GM18907 (cell line): ENCODE data around the gene MPDZ.
"Not testable (repeated sequence)": the region's sequence is repeated elsewhere in the genome, so short reads cannot be mapped to it uniquely, and the experiment has no call there.

Experiments
- ATAC-seq: cut with Tn5 transposase; IDR thresholded peaks from one replicate; pipeline ENCODE4 v1.9.1; 2021; ENCODE audit warnings: mild to moderate bottlenecking, moderate library complexity; ENCODE audit not compliant: unreplicated experiment

MPDZ gene

GRCh38 chr9:13268469-13268868 lies 11.0 kb downstream of the MPDZ start:
- ATAC-seq: no peak

DNA sequence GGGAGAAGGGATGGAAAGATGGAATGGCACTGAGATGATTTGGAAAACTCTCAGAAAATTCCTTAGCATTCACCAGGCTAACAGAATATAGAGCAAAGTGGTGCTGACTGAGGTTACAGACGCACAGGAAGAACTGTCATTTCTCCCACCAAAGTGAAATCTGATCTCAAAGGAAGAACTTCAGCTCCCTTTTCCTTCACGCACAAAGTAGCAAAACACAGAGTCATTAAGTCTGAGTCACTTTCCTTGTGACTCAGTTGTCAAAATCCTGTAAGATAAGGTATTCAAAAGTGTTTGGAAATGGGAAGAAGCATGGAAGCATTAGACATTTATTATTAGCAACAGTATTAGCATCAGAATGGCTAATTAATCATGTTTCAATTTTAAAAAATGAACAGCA lies 11.7 kb downstream of the MPDZ start:
- ATAC-seq: no peak

DNA sequence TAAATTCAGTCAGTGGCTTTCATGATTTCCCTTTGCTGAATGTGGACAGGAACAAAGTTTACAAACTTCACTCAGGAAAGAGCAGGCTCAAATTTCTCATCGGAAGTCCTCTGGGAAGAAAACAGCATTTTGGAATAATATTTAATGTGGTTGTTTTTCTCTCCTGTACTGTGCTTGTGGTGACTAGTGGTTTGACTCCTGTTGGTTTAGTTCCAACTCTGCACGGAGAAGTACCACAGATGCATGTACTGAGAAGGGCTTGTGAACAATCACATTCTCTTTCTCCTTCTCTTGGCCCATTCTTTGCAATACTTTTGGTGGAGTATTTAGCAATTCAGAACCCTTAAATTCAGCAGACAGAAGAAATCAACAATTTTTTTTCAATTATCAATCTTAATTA lies 13.3 kb downstream of the MPDZ start:
- ATAC-seq: no peak

DNA sequence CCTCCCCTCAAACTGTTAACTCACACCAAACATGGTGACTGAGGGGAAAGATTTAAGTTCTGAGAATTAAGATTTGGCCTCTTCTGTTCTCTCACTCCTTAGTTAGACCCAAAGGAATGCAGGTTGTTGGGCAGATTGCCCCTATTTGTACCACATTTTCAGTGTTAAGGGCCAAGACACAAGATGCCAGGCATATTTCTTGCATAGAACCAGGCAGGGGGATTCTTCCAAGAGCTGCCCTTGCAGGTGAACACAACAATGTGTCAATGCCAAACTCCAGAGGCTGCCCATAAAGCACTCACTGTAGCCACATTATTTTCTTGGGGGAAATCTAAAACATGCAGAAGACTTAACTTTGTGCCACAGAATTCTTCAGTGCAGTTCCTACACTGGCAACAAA lies 14.7 kb downstream of the MPDZ start:
- no peak for ATAC-seq

DNA sequence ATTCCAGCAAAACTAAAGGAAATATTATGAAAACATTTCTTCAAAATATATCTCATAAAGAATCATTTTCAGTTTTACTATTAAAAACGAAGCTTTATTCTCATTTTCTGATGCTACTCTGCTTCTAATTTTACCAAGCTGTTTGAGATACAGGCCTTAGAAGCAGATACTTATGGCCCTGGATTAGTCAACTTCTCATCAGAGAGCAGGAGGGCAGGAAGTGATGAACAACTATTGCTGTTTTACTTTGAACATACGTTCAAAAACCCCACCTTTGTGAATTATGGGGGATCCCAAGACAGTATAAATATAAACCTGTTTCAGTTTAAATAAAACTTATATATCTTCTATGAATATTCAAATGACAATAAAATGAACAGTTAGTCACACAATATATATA lies 16.0 kb downstream of the MPDZ start:
- no peak for ATAC-seq

DNA sequence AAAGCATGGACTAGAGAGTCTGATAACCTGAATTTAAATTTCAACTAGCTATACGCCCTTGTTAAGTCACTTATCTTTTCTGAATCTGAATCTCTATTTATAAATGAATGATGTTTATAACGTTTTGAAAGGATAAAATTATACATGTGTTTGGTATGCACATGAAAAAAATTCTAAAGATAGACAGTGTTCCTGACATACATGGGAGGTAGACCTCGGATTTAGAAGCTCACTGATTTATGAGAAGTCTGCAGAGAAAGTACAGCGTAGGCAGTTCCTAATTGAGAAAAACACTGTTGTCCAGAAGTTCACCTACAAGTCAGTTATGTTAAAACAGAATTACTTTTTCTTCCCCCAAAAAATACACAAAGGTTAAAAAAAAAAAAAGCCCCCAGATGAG lies 26.6 kb downstream of the MPDZ start:
- ATAC-seq: no peak

DNA sequence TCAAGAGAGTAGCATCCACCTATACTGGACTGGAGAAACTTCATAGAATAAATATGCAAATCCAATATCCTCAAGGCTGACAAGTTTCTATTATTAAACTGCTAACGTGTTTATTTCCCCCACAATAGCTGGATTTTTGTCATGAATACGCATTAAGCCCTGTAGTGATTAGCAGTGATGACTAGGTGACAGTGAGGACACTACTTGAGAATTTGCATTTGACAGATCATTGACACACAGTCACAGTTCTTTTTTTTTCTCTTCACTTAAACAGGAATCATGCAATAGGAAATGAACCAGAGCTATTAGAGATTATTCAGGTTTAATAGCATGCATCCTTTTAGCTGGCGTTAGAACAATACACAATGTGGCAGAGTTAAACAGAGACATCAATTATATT lies 35.3 kb downstream of the MPDZ start:
- ATAC-seq: no peak

DNA sequence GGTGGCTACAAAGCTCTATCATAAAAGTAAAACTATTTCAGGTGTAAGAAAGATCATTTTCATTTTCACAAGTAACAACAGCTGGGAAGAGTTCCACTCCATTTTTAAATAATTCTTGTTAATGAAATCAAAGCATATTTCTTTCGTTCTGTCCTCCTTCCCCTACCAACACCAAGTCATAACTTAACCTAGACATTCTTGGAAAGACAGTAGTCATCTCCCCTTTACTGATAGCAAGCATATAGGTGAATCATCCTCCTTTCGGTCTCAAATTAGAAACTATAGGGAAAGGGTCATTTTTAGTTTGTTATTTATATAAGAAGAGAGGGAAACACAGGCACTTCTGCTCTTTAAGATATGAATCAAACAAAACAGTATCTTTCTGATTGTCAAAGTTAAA lies 38.2 kb downstream of the MPDZ start:
- no peak for ATAC-seq

DNA sequence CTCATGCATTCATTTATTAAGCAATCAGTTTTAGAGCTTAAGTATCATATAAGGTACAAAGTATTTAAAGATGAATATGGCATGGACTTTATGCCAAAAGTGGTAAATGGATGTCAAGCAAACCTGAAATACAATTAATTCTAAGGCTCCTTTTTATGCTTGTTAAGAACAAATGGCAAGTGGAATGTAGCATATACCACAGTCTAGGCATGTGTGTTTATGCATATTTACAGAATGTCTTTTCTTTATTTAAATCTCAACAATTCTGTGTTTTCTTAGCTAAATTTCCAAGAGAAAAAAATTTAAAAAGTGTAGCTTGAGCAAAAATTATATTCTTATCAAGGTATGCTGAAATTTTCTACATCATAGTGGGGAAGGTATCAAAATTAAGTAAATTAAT lies 39.8 kb downstream of the MPDZ start:
- ATAC-seq: no peak

DNA sequence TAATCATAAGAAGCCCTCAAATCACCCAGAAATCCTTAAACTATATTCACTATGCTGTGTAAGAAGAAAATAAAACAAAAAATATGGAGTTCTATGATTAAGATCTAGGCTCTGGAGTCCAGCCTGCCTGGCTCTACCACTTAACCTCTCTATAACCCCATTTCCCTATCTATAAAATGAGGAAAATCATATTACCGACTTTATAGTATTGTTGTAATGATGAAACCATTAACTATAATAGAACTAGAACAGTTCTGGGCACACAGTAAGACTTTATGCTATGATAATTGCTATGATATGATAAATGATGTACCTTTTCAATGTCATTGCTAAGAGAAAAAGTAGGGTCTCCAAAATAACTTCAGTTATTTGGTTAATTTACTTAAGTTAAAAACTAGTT lies 40.3 kb downstream of the MPDZ start:
- no peak for ATAC-seq

DNA sequence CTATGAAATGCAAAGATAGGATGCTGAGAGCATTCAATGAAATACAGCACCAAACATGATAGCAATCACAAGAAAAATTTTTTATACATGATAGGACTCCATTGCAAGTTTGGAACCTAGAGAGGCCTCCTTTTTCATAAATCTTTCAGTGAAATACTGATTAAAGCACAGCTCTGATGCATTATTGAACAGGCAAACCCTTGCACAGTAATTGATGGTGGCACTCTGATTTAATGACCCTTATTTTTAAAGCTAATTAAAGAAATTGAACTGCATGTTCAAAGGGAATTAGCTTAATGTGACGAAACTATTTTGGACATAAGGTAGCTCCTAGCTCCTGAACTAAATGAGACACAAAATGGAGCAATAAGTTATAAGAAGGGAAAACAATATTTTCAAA lies 44.6 kb downstream of the MPDZ start:
- no peak for ATAC-seq

DNA sequence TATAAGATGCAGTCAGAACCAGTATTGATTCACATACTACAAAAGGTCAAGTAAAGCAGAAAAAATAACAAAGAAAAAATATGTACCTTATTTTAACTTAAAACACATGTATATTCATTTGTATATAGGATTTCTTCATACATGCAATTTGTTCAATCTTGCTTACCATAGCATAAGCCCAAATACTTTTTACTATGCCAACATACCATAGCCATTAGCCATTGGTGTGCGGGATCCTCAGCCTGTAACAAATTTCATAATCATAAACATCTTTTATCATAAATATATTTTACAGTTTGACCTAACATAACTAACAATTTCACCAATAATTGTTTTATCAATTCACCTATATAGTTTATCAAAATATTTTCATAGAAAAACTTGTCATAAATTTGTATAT lies 51.1 kb downstream of the MPDZ start:
- no peak for ATAC-seq

DNA sequence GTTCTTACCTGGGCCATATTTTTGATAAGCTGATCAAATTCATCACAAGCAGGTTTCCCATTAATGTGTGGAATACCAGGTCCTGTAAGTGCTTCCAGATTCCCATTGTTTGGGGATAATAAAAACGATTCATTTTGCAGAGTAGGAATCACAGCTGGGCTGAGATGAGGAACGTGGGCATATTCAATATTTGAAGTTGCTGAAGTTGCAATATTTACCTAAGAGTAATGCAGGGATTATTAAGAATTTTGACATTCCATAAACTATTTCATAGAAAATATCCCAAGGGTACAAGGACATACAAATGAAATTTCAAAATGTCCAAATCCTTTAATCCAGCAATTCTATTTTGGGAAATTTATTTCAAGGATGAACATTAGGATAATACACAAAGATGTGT lies 55.1 kb downstream of the MPDZ start:
- no peak for ATAC-seq

DNA sequence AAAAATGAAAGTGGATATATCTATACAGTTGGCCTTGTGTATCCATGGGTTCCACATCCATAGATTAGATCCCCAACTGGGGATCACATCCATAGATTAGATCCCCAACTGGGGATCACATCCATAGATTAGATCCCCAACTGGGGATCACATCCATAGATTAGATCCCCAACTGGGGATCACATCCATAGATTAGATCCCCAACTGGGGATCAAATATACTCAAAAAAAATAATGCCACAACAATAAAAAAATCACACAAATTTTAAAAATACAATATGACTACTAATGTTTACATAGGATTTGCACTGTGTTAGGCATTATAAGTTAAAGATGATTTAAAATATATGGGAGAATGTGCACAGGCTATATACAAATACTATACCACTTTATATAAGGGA lies 56.8 kb downstream of the MPDZ start:
- ATAC-seq: not testable (repeated sequence)

DNA sequence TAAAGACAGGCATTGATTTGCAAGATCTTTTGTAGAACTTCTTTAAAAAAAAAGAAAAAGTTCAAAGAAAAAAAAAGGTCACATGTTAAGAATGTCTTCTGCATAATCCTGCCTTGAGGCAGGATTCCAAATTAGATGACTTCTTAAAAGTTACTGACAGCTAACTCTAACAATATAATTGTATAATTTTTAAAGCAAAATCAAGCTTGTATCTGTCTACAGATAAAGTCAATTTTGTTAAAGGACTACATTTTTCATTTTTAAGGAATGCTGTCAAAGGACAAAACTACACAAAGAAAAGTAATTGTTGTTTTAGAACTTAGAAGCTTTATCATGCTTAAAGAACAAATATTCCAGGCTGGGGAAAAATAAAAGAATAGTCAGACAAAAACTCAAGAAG lies 57.8 kb downstream of the MPDZ start:
- ATAC-seq: no peak

DNA sequence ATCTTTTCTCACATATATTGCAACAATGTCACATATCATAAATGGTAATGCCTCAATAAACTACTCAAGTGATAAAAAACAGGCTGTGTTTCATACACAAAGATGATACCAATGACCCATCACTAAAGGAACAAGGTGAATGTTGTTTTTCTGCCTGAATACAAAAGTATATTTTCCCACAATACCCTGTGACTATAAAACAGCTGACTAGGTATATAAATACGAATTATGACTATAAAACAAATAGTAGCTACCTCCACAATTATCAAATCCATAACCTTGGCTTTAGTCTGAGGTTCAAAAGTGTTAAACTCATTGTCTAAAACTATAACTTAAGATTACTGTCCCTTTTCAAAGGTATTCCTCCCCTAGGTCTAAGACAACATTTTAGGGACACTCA lies 58.7 kb downstream of the MPDZ start:
- no peak for ATAC-seq

GRCh38 chr9:13215791-13216554 lies 63.5 kb downstream of the MPDZ start:
- ATAC-seq: no peak

GRCh38 chr9:13213998-13214397 lies 65.5 kb downstream of the MPDZ start:
- no peak for ATAC-seq

DNA sequence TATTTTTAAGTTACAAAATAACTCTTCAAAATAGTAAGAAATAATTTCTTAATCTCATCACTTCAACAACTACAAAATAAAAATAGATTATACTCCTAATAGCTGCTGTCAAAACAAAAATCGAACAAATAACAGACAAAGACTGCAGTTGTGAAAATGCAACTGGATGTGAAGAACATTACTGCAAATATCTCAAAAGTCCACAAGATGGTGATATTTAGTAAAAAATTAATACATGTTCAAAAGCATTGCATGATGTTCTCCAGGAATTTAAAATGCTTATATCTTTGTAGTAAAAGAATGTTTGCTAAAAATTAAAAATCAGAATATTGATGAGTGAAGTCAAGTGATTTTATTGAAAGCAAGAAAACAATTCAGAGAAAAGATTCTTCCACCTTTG lies 66.2 kb downstream of the MPDZ start:
- ATAC-seq: no peak

DNA sequence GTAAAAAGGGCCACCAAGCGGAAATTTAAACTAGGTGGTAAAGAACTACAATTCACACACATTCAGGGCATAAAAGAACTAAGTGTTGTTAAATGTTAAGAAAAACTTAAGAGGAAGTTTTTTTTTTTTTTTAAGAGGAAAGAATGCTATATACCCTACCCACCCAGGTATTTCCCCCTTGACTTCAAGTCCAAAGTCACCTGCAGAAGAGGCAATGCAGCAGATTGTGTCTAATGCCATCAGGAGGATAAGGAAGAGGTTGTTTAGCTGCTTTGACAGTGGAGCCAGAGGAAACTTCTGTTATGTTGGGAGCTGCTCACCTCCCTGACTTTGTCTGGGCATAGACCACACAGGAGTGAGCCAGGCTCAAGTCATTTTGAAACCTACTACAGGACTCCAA lies 69.2 kb downstream of the MPDZ start:
- ATAC-seq: no peak

DNA sequence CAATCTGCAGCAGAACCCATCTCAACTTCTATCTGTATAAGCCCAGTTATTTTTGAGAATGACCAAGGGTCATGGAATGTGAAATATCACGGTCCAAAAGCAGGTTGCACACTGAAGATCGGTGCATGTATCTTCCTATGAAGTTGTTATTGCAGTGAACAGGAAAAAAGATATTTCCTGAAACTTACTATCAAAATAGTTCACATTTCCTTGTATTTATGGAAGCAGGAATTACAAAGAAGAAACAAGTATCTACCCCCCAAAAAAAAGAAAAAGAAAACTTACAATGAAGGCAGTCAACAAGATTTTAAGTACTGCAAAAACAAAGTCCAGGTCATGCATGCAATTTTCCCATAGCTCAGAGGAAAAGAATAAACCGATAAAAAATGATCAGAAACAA lies 70.0 kb downstream of the MPDZ start:
- ATAC-seq: no peak

DNA sequence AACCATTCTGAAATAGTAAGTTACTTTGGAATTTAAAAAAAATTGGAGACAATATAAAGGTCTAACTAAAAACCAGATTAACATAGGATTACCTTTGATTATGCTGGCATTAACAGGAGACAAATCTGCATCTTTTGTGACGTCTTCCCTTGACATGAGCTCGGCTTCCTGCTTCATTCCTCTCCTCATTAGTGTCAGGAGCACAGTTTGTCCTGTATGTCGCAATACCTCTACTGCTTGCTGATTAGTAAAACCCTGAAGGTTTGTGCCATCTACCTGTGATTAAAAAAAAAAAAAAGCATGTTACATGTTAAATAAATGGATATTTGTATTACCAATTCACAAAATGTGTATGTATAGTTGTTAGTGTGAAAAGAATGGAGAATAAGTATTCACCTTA lies 73.7 kb downstream of the MPDZ start:
- ATAC-seq: no peak

DNA sequence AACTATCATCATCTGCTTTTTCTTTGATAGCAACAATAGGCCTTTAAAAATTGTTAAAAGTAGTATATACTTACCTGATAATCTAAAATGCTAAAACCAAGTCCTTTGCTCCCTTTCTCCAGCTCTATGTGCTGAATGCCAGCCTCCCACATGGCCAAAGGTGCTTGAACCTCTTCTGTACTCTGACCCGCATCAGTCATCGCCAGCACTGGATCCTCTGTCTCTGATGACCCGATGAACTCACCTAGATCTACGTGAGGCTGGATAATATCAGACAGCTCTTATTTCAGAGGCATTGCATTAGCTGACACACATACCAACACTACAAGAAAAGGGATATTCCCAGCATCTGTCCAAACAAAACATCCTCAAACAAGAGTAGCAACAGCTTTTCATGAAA lies 89.5 kb downstream of the MPDZ start:
- ATAC-seq: no peak
